Testis (tissue), 2 donors: ENCODE results near the gene AS3MT.

Experiments used
- CTCF ChIP-seq, 3 experiments: fragments of 450-650 bp in 2 of 3; fragments of 200-600 bp in 1 of 3; sonication (generic) in 1 of 3; IDR thresholded peaks; one replicate each; pipeline ENCODE4 v1.5.1; 2016 to 2019; ENCODE audit warnings: antibody characterized with exemption in 3 of 3, mild to moderate bottlenecking in 2 of 3, moderate library complexity in 1 of 3
- POLR2A ChIP-seq: fragments of 450-650 bp; IDR thresholded peaks from one replicate; pipeline ENCODE4 v1.6.1; 2017; ENCODE audit warnings: antibody characterized with exemption, mild to moderate bottlenecking, moderate library complexity

- no peak for TF ChIP-seq CTCF (IDR thresholded peaks at IDR 0.05)
- no peak for TF ChIP-seq POLR2A
Measured at GRCh38 chr10:102931643-102932042, 62.4 kb downstream of the AS3MT start.
